Measurements from ENCODE around the gene ATF7. TPM values are rescaled to one million over a fixed set of nuclear protein-coding genes. Genes with fewer than 3 reads are reported as not detected.
"Not testable (repeated sequence)": the region's sequence is repeated elsewhere in the genome, so short reads cannot be mapped to it uniquely, and the experiment has no call there.

ATF7 gene
- total RNA-seq, result 62.5 TPM

DNA sequence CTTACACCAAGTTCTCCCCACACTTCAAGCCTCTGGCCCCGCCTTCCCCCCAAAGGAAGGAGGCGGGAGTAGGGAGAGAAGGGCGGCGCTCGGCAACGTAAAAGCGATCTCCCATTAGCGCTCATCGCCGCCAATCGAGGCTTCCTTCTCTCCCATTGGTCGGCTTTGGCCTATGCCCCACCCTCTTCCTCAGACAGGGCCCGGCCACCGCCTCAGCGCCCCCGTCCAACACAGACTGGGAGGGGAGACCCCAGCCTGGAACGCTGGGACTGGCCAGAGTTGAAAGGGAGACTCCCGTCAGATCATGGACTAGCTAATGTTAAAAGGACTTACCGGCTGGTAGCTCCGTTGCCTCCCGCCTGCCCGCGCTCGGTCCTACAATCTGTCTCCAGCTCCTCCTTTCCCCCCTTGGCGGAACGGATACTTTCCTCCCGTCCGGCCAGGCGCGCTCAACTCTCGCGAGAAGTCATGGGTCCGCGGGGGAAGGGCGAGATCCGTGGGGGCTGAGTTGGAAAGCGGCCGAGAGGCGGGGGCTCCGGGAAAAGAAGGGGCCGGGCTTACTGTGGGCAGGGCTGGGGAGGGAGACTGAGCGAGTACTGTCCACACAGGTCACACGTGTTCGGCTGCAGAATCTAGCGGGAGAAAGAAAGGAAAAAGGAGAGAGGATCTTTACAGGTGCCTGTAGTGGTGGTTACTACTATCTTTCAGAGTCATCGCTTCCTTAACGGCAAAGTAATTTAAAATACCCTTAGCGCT is at the start of gene ATF7:
TSS of gene ATF7 (minus strand) at position 437 of the 756 bp plus-strand sequence. CDS start 25,382 bp downstream, outside the sequence.
- ATAC-seq, result peak; percentile 98
- intact Hi-C loops (cut with DNase I), result no loop called here
- peak; percentile 100 for DNase-seq (ENCODE audit: low spot score)

DNA sequence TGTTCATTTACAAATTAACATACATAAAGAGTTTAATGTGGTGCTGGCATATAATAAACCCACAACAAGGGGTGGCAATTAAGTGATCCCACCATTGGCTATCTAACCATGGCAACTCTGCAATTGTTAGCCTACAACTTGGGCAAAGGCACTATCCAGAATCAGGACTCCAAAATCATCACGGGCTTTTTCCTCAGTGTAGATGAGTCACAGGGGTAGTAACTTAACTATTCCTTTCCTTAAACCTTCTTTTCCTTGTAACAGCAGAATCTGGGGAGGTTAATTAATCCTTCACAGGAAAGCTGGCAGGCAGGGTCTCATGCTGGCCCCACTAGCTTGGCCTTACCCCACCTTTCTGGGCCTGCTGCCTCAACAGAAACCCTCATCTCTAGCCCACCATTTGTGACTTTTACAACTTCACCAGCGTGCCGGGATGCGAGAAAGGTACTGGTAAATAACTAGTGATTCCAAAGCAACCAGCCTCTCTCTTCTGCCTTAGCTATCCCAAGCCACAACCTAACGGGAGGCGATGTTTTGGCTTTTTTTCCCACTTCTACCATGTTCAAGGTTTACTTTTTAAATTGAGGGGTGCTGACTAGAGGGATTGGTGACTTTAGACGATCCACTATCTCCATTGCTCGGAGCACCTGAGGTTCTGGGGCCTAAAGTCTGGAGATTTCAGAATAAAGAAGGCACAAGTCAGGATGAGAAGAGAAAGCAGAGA is 49.0 kb upstream of the ATF7 start:
- no peak for ATAC-seq
- intact Hi-C loops (cut with DNase I), result loop anchor here (10.0 kb wide), 1 partner anchor 130 kb away; no protein-coding TSS in a partner anchor
- no peak for DNase-seq (ENCODE audit: low spot score)

GRCh38 chr12:53670971-53671370 is 44.8 kb upstream of the ATF7 start:
- no peak for ATAC-seq
- intact Hi-C loops (cut with DNase I), result loop anchor here (10.0 kb wide), 1 partner anchor 126 kb away; no protein-coding TSS in a partner anchor
- no peak for DNase-seq (ENCODE audit: low spot score)

- intact Hi-C loops (cut with DNase I), result loop anchor here (10.0 kb wide), 1 partner anchor 126 kb away; no protein-coding TSS in a partner anchor
- DNase-seq (ENCODE audit: low spot score) (no peak), ATAC-seq (no peak)
Measured at GRCh38 chr12:53670308-53670707, 44.1 kb upstream of the ATF7 start.

DNA sequence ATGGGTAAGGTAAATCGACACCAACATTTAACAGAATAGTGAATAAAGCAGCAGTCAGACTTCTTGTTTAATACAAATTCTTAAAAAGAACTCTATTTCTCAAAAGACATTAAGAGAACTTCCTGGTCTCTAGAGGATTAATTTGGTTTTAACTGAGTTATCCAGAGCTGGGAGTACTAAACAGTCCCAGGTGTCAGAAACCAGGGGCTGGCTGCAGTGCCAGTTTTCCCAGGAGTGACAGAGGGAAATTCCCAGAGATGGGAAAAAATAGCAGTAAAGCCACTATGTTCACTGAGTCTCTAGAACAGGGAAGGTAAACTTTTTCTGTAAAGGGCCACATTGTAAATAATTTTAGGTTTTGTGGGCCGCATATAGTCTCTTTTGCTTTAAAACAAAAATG is 40.9 kb upstream of the ATF7 start:
- ATAC-seq (no peak), DNase-seq (ENCODE audit: low spot score) (no peak)
- intact Hi-C loops (cut with DNase I), result no loop called here

GRCh38 chr12:53664936-53665335 is 38.8 kb upstream of the ATF7 start:
- ATAC-seq, result peak; percentile 23
- intact Hi-C loops (cut with DNase I), result no loop called here
- DNase-seq (ENCODE audit: low spot score), result no peak

DNA sequence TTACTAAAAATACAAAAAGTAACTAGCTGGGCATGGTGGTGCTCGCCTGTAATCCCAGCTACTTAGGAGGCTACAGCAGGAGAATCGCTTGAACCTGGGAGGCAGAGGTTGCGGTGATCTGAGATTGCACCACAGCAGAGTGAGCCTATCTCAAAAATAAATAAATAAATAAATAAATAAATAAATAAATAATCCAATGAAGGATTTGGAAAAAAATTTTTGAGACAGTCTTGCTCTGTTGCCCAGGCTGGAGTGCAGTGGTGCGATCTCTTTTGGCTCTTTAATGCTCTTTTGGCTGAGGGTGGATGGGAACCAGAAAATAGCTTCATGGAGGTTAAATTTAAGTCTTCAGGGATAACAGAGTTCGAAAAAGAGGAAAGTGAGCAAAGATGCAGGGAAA is 38.0 kb upstream of the ATF7 start:
- ATAC-seq, result no peak
- no peak for DNase-seq (ENCODE audit: low spot score)
- intact Hi-C loops (cut with DNase I), result no loop called here

GRCh38 chr12:53660041-53660440 is 33.9 kb upstream of the ATF7 start:
- peak; percentile 59 for ATAC-seq
- DNase-seq (ENCODE audit: low spot score), result no peak
- intact Hi-C loops (cut with DNase I), result no loop called here

DNA sequence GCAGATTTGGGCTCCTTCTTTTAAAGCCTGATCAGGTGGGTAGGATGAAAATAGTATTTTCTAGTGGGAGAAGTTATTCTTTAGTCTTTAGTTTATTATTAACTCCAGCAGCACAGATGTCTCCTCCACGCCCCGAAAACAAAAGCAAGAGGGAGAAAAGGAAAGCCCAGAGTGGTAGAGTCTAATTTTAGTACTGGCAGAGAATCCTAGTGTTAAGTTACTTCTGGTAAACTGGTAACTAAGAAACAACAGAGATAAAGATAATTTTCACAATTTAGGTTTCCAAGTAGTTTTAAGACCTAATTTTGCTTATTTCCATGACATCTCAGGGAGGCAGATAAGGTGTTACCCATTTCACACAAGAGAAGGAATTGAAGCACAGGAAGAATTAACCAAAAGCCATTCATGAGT is 33.4 kb upstream of the ATF7 start:
- ATAC-seq (peak; percentile 31), DNase-seq (ENCODE audit: low spot score) (no peak)
- intact Hi-C loops (cut with DNase I), result no loop called here

DNA sequence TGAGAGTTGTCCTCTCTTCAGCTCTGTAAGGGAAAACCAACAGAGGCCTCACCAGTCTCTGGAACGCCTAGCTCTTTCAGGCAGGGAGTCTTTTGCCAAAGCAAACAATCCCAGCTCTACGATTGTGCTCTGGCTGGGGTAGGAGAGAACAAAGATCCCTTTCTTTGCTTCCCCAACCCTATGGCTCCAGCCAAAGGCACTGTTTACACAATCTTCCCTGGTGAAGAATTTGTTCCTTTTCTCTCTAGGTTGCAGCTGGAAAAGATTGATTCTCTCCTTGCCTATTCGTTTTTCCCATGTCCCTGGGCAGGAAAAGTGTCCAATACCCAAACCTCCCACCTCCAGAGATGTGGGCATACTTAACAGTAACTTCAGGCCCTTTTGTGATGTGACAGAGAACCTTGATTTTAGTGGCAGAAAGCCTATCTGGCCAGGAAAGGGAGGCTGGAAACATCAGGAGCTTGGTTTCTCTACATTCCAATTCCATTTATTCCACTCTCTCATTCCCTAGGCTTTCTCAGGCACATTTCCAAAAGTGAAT is 32.9 kb upstream of the ATF7 start:
- intact Hi-C loops (cut with DNase I), result no loop called here
- DNase-seq (ENCODE audit: low spot score) (peak; percentile 65), ATAC-seq (peak; percentile 98)

DNA sequence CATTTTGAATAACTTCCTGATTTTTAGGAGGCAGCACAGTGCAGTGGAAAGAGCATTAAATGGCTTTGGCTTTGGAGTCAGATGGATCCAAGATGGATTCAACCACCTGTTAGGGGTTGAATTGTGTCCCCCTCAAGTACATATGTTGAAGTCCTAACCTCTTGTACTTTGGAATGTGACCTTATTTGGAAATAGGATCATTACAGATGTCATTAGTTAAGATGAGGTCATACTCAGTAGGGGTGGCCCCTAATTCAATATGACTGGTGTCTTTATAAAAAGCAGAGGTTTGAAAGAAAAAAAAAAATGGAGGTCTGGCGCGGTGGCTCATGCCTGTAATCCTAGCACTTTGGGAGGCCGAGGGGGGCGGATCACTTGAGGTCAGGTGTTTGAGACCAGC is 30.9 kb upstream of the ATF7 start:
- DNase-seq (ENCODE audit: low spot score) (no peak), ATAC-seq (no peak)
- intact Hi-C loops (cut with DNase I), result no loop called here

DNA sequence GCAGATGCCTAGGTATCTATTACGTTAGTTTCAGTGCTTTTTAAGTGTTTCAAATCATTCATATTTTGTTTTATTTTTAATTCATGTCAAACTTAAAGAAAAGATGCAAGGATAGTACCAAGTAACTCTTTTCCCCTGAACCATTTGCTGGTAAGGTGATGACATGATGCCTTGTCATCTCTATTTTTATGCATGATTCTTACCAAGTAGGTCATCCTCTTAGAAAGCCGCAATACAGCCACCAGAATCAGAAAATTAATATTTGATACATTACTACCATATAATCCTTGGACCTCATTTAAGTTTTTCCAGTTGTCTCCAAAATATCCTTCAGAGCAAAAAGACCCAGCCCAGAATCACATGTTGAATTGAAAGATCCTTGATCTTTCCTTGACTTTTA is 27.4 kb upstream of the ATF7 start:
- no peak for DNase-seq (ENCODE audit: low spot score)
- ATAC-seq, result no peak
- intact Hi-C loops (cut with DNase I), result no loop called here

DNA sequence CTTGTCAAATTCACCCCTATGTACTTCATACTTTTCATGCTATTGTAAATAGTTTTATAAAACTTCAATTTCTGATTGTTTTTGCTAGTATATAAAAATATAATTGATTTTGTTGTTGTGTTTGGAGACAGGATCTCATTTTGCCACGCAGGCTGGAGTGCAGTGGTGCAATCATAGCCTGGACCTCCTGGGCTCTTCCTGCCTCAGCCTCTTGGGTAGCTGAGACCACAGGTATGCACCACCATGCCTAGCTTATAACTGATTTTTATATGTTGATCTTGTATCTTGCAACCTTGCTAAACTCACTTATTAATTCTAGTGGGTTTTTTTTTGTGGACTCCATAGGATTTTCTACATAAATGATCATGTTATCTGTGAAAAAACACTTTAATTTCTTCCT is 26.2 kb upstream of the ATF7 start:
- no peak for DNase-seq (ENCODE audit: low spot score)
- intact Hi-C loops (cut with DNase I), result no loop called here
- ATAC-seq, result no peak

GRCh38 chr12:53651737-53652136 is 25.6 kb upstream of the ATF7 start:
- intact Hi-C loops (cut with DNase I), result no loop called here
- ATAC-seq (no peak), DNase-seq (ENCODE audit: low spot score) (no peak)

DNA sequence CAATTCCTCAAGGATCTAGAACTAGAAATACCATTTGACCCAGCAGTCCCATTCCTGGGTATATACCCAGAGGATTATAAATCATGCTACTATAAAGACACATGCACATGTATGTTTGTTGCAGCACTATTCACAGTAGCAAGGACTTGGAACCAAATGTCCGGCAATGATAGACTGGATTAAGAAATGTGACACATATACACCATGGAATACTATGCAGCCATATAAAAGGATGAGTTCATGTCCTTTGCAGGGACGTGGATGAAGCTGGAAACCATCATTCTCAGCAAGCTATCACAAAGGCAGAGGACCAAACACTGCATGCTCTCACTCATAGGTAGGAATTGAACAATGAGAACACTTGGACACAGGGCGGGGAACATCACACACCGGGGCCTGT is 20.1 kb upstream of the ATF7 start:
- intact Hi-C loops (cut with DNase I); ATAC-seq; DNase-seq (ENCODE audit: low spot score): not testable (repeated sequence)

DNA sequence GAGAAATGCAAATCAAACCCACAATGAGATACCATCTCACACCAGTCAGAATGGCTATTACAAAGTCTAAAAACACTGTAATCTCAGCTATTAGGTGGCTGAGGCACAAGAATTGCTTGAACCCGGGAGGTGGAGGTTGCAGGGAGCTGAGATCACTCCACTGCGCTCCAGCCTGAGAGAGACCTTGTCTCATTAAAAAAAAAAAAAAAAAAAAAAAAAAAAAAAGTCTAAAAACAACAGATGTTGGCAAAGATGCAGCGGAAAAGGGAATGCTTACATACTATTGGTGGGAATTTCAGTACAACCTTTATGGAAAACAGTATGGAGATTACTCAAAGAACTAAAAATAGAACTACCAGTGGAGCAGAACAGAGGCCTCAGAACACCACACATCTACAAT is 19.0 kb upstream of the ATF7 start:
- no peak for ATAC-seq
- DNase-seq (ENCODE audit: low spot score), result no peak
- intact Hi-C loops (cut with DNase I), result no loop called here

- no peak for ATAC-seq
- intact Hi-C loops (cut with DNase I), result no loop called here
- DNase-seq (ENCODE audit: low spot score), result no peak
Measured at GRCh38 chr12:53644133-53644532, 18.0 kb upstream of the ATF7 start.

DNA sequence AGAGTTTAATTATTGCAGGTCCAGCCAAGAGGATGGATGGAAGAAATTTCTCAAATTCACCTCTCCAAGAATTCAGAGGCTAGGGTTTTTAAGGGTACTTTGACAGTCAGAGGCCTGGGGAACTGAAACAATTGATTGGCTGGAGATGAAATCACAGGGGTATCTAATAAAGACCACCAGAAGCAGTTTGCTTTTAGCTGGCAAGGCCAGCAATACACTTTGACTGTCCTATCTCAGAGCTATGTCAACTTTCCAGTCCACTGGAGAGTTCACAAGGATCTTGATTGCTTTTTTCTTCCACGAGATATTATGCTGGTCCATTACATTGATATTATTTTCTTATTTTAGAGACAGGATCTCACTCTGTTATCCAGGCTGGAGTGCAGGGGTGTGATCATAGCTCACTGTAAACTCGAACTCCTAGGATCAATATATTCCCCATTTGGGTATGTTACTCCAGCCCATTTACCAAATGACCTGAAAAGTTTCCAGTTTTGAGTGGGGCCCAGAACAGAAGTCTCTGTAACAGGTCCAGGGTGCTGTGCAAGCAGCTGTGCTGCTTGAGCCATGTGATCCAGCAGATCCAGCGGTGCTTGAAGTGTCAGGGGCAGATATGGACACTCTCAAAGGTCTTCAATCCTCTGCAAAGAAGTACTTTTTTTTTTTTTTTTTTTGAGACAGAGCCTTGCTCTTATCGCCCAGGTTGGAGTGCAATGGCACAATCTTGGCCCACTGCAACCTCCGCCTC is 17.2 kb upstream of the ATF7 start:
- intact Hi-C loops (cut with DNase I), result no loop called here
- DNase-seq (ENCODE audit: low spot score), result no peak
- no peak for ATAC-seq

DNA sequence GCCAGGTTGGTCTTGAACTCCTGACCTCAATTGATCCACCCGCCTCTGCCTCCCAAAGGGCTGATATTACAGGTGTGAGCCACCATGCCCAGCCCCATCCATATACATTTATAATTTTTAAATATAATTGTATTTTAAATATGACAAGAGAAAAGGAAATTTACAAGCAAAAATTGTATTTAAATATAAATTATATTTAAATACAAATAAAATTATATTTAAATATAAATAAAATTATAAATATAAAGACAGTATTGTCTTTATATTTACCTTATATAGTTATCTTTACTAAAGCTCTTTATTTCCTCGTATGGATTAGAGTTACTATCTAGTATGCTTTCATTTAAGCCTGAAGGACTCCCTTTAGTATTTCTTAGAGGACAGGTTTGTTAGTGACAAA is 11.9 kb upstream of the ATF7 start:
- DNase-seq (ENCODE audit: low spot score), result no peak
- ATAC-seq, result no peak
- intact Hi-C loops (cut with DNase I), result no loop called here
